HG03066 (cell line): ENCODE measurements around the gene CTNNA2.

Source experiments
- ATAC-seq: cut with Tn5 transposase; IDR thresholded peaks from one replicate; pipeline ENCODE4 v1.9.1; 2021; ENCODE audit warnings: low read depth; ENCODE audit not compliant: unreplicated experiment

The CTNNA2 gene

GRCh38 chr2:79844011-79844410 is 331.2 kb downstream of the CTNNA2 start:
- ATAC-seq = no peak

- ATAC-seq = no peak
Observed at GRCh38 chr2:79846878-79847277, 334.0 kb downstream of the CTNNA2 start.

- no peak for ATAC-seq
Observed at GRCh38 chr2:79849241-79849640, 336.4 kb downstream of the CTNNA2 start.

GRCh38 chr2:79849949-79850348 is 337.1 kb downstream of the CTNNA2 start:
- ATAC-seq = no peak

- ATAC-seq = no peak
Observed at GRCh38 chr2:79850912-79851311, 338.1 kb downstream of the CTNNA2 start.

GRCh38 chr2:79855264-79856006 is 342.6 kb downstream of the CTNNA2 start:
- ATAC-seq = no peak

GRCh38 chr2:79857888-79858287 is 345.0 kb downstream of the CTNNA2 start:
- no peak for ATAC-seq

- no peak for ATAC-seq
Observed at GRCh38 chr2:79860228-79861058, 347.6 kb downstream of the CTNNA2 start.

- no peak for ATAC-seq
Observed at GRCh38 chr2:79861059-79861374, 348.2 kb downstream of the CTNNA2 start.

GRCh38 chr2:79862756-79863155 is 349.9 kb downstream of the CTNNA2 start:
- ATAC-seq = no peak

GRCh38 chr2:79872656-79873055 is 359.8 kb downstream of the CTNNA2 start:
- ATAC-seq = no peak

GRCh38 chr2:79874015-79874414 is 361.2 kb downstream of the CTNNA2 start:
- ATAC-seq = no peak

- ATAC-seq = no peak
Observed at GRCh38 chr2:79876430-79876829, 363.6 kb downstream of the CTNNA2 start.

- no peak for ATAC-seq
Observed at GRCh38 chr2:79882548-79882947, 369.7 kb downstream of the CTNNA2 start.

- ATAC-seq = peak; percentile 56
Observed at GRCh38 chr2:79887747-79888374, 375.0 kb downstream of the CTNNA2 start.

- no peak for ATAC-seq
Observed at GRCh38 chr2:79892123-79892522, 379.3 kb downstream of the CTNNA2 start.

GRCh38 chr2:79899196-79899595 is 386.3 kb downstream of the CTNNA2 start:
- ATAC-seq = no peak

GRCh38 chr2:79901161-79901560 is 388.3 kb downstream of the CTNNA2 start:
- ATAC-seq = no peak

- ATAC-seq = no peak
Observed at GRCh38 chr2:79903222-79904000, 390.6 kb downstream of the CTNNA2 start.

- ATAC-seq = no peak
Observed at GRCh38 chr2:79906139-79906890, 393.5 kb downstream of the CTNNA2 start.
